PC-9 (cell line): Measurements from ENCODE around the gene USP46. TPM values are rescaled to one million over a fixed set of nuclear protein-coding genes. Genes with fewer than 3 reads are reported as not detected.

Experiments used
- BruUV-seq: library from RNA; stranded (reverse); fragments of 400-500 nt; replicated peaks from 2 replicates; lab custom pipeline; 2021; lab: Mats Ljungman, UMichigan
- CTCF ChIA-PET: fragments of 300-600 bp; sonication (Branson Sonifier 250); formaldehyde crosslinking; loops from one replicate; lab custom pipeline; 2022; ENCODE audit warnings: antibody characterized with exemption; lab: Charles Lee
- POLR2A ChIA-PET: fragments of 300-600 bp; sonication (Branson Sonifier 250); formaldehyde crosslinking; loops from one replicate; lab custom pipeline; 2022; ENCODE audit warnings: antibody characterized with exemption; ENCODE audit not compliant: unreplicated experiment; lab: Charles Lee
- DNase-seq, 2 experiments: peaks; one replicate each; pipeline versions ENCODE4 v3.0.0 to v3.0.0-alpha.2; 2015 to 2022; ENCODE audit warnings: mixed read lengths in 1 of 2
- H2AFZ ChIP-seq: fragments of 200-600 bp; sonication (generic); 2 replicates; pipeline ENCODE4 v1.8.1; 2017; ENCODE audit warnings: antibody characterized with exemption
- H3F3A ChIP-seq: fragments of 200-600 bp; sonication (generic); 2 replicates; pipeline ENCODE4 v1.8.1; 2017; ENCODE audit warnings: antibody characterized with exemption, mild to moderate bottlenecking, low read depth; ENCODE audit not compliant: insufficient read depth
- H3K27ac ChIP-seq: fragments of 200-600 bp; sonication (generic); 2 replicates; pipeline ENCODE4 v1.6.1; 2016; ENCODE audit warnings: mixed run types
- H3K27me3 ChIP-seq: fragments of 200-600 bp; sonication (generic); 2 replicates; pipeline ENCODE4 v1.6.1; 2016; ENCODE audit warnings: low read depth, mixed run types; ENCODE audit not compliant: insufficient read depth
- H3K36me3 ChIP-seq: fragments of 200-600 bp; sonication (generic); 2 replicates; pipeline ENCODE4 v1.6.1; 2016; ENCODE audit warnings: low read depth, mixed run types
- H3K4me1 ChIP-seq: fragments of 200-600 bp; sonication (generic); replicated peaks from 2 replicates; pipeline ENCODE4 v1.6.1; 2016; ENCODE audit warnings: mixed run types; ENCODE audit not compliant: insufficient read depth
- H3K4me2 ChIP-seq: fragments of 200-600 bp; sonication (generic); 2 replicates; pipeline ENCODE4 v1.6.1; 2017; ENCODE audit warnings: mixed run types
- H3K4me3 ChIP-seq: fragments of 200-600 bp; sonication (generic); 2 replicates; pipeline ENCODE4 v1.6.1; 2016; ENCODE audit warnings: mixed run types
- H3K79me2 ChIP-seq: fragments of 200-600 bp; sonication (generic); 2 replicates; pipeline ENCODE4 v1.6.1; 2017; ENCODE audit warnings: low read depth, mixed run types
- H3K9me2 ChIP-seq: fragments of 200-600 bp; sonication (generic); 2 replicates; pipeline ENCODE4 v1.8.1; 2017; ENCODE audit warnings: mild to moderate bottlenecking; ENCODE audit not compliant: insufficient read depth
- H3K9me3 ChIP-seq: fragments of 200-600 bp; sonication (generic); 2 replicates; pipeline ENCODE4 v1.8.1; 2016; ENCODE audit warnings: low read depth; ENCODE audit not compliant: insufficient read depth
- H4K20me1 ChIP-seq: fragments of 200-600 bp; sonication (generic); 2 replicates; pipeline ENCODE4 v1.8.1; 2017; ENCODE audit not compliant: insufficient read depth
- CTCF ChIP-seq: fragments of 200-600 bp; sonication (generic); conservative IDR thresholded peaks from 2 replicates; pipeline ENCODE4 v1.6.1; 2017; ENCODE audit warnings: mixed run types, antibody characterized with exemption, mild to moderate bottlenecking, moderate library complexity
- EZH2 ChIP-seq: fragments of 200-600 bp; sonication (generic); IDR thresholded peaks from 2 replicates; pipeline ENCODE4 v1.8.0; 2017; ENCODE audit warnings: antibody characterized with exemption, low read depth
- intact Hi-C: fragments of 100-400 bp; cut with micrococcal nuclease; formaldehyde crosslinking; loops from one replicate; pipeline ENCODE4 v1.10.0; 2022; ENCODE audit not compliant: unreplicated experiment
- total RNA-seq: library from RNA; stranded (reverse); gene quantifications from 2 replicates; pipeline ENCODE4 v1.2.3, GENCODE V29; 2021

Gene USP46
- total RNA-seq, 1 experiment from 2014 or later, result 17.1 TPM

- BruUV-seq, result no TSS peak
- Histone ChIP-seq H3K4me1 (no peaks in the 10 kb centered on the region), H3K4me3 (no peak overlapping the region), H2AFZ (no peak overlapping the region), H3K79me2 (no peaks in the 10 kb centered on the region), H3K27me3 (no peaks in the 10 kb centered on the region), H4K20me1 (no peaks in the 10 kb centered on the region), H3K36me3 (no peaks in the 10 kb centered on the region), H3K27ac (no peak overlapping the region), H3K9me3 (no peaks in the 10 kb centered on the region), H3K4me2 (no peak overlapping the region), H3K9me2 (no peaks in the 10 kb centered on the region), H3F3A (no peaks in the 10 kb centered on the region)
- no peak for TF ChIP-seq EZH2
- TF ChIP-seq CTCF, result no peak
- no peak for DNase-seq
- intact Hi-C loops, result no loop called here
- ChIA-PET POLR2A (no interaction called here), CTCF (no interaction called here)
Measured at GRCh38 chr4:52627876-52628275, 31.2 kb downstream of the USP46 start.

GRCh38 chr4:52625216-52625615, 33.9 kb downstream of the USP46 start:
- H3K27me3 ChIP-seq, result no peaks in the 10 kb centered on the region
- H3K9me3 ChIP-seq, result no peaks in the 10 kb centered on the region
- DNase-seq, result no peak
- no peaks in the 10 kb centered on the region for H4K20me1 ChIP-seq
- intact Hi-C loops, result no loop called here
- no peaks in the 10 kb centered on the region for H3K36me3 ChIP-seq
- no peaks in the 10 kb centered on the region for H3F3A ChIP-seq
- ChIA-PET POLR2A (no interaction called here), CTCF (no interaction called here)
- H3K4me2 ChIP-seq, result no peak overlapping the region
- no peak overlapping the region for H3K27ac ChIP-seq
- BruUV-seq, result no TSS peak
- no peak overlapping the region for H2AFZ ChIP-seq
- H3K9me2 ChIP-seq, result no peaks in the 10 kb centered on the region
- no peak overlapping the region for H3K4me3 ChIP-seq
- no peaks in the 10 kb centered on the region for H3K4me1 ChIP-seq
- TF ChIP-seq CTCF (no peak), EZH2 (no peak)
- H3K79me2 ChIP-seq, result no peaks in the 10 kb centered on the region

- Histone ChIP-seq H3K4me1 (no peaks in the 10 kb centered on the region), H4K20me1 (no peaks in the 10 kb centered on the region), H3K9me3 (no peaks in the 10 kb centered on the region), H3K9me2 (no peaks in the 10 kb centered on the region), H3F3A (no peaks in the 10 kb centered on the region), H3K27ac (no peak overlapping the region), H3K4me3 (no peak overlapping the region), H2AFZ (no peak overlapping the region), H3K79me2 (no peaks in the 10 kb centered on the region), H3K4me2 (no peak overlapping the region), H3K27me3 (no peaks in the 10 kb centered on the region), H3K36me3 (no peaks in the 10 kb centered on the region)
- BruUV-seq, result no TSS peak
- no peak for DNase-seq
- intact Hi-C loops, result no loop called here
- TF ChIP-seq EZH2 (no peak), CTCF (no peak)
- CTCF ChIA-PET, result no interaction called here
- POLR2A ChIA-PET, result no interaction called here
Measured at GRCh38 chr4:52622564-52622963, 36.5 kb downstream of the USP46 start.
